HG03025 (cell line): ENCODE measurements around the gene SYS1.

Source experiments
- ATAC-seq: cut with Tn5 transposase; IDR thresholded peaks from one replicate; pipeline ENCODE4 v1.9.1; 2021; ENCODE audit warnings: mild to moderate bottlenecking, moderate library complexity; ENCODE audit not compliant: unreplicated experiment, low FRiP score

Gene SYS1

GRCh38 chr20:45374966-45375365 lies 12.0 kb downstream of the SYS1 start:
- ATAC-seq, result no peak

DNA sequence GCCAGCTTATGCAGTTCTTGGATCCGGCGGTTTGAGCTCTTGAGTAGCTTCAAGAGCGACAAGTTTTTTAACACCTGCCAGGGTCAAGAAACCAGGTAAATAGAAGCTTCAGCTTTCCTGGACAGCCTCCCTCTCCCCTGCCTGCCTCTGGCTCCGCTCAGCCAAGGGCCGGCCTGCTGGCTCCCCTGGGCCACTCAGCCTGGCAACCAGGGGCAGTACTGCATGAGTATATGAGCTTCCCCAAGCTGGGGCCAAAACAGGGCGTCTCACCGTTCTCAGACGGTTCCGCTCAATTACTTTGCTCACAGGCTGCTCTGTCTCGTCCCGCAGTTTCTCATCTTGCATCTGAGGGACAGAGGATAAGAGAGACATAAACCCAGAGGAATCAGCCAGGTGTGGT lies 14.3 kb downstream of the SYS1 start:
- ATAC-seq, result no peak

GRCh38 chr20:45378191-45378590 lies 15.2 kb downstream of the SYS1 start, which contains the start of gene TP53TG5:
Gene TP53TG5 (minus strand): TSS chr20:45378325. CDS start chr20:45378236, 89 bp downstream.
- no peak for ATAC-seq

DNA sequence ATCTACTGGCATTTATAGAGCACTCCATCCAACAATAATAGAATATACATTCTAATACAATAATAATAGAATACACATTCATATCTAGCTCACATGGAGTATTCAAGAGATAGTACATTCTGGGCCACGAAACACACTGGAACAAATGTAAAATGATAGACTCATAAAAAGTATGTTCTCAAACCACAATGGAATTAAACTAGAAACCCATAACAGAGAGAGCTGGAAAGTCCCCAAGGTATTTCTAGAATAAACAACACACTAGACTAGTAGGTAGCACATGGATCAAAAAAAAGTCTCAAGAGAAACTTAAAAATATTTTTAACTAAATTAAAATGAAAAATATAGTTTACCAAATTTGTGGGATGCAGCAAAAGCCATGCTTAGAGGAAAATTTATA lies 24.3 kb downstream of the SYS1 start:
- ATAC-seq, result no peak

DNA sequence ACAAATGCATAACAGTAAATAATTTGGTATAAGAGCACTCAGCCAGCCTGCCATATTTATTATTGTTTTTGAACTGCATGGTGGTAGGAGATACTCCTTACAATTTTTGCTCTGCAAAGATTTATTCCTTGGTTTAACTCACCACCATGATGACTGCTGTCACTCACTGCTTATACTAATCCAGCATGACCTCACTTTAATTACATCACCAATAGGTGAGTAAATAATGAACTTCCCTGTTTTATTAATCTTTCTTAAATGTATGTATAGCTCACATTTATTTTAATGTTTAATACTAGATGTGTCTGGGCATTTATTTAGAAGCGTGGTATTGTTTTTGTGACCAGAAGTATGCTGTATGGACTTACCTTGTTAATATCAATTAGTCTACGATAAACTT lies 28.0 kb downstream of the SYS1 start:
- ATAC-seq, result no peak

DNA sequence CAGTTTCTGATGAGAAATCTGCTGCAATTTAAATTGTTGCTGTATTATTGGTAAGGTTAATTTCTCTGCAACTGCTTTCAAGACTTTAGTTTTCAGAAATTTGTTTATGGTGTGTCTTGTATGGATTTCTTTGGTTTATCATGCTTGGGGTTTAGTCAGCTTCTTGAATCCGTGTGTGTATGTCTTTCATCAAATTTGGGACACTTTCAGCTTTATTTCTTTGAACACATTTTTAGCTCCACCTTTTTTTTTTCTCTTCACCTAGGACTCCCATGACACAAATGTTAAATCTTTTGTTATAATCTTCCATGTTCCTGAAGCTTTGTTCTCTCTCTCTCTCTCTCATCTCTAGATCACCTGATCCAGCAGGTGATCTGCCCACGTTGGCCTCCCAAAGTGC lies 28.6 kb downstream of the SYS1 start:
- ATAC-seq, result no peak

DNA sequence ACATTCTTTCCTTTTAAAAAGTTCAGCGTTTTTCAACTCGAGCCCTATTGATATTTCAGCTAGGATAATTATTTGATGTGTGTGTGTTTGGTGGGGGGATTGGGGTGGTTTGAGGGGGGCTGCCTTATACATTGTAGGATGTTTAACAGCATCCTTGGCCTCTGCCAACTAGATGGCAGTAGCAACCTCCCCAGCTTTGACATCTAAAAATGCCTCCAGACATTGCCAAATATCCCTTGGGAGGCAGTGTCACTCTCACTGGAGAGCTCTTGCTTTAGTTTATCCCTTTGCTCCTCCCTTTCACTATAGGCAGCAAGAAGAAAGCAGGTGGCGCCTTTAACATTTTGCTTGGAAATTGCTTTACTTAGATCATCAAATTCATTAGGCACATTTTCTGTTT lies 29.8 kb downstream of the SYS1 start:
- ATAC-seq, result no peak

GRCh38 chr20:45394221-45395113 lies 31.5 kb downstream of the SYS1 start:
- no peak for ATAC-seq

GRCh38 chr20:45395114-45395415 lies 32.1 kb downstream of the SYS1 start:
- ATAC-seq, result no peak

DNA sequence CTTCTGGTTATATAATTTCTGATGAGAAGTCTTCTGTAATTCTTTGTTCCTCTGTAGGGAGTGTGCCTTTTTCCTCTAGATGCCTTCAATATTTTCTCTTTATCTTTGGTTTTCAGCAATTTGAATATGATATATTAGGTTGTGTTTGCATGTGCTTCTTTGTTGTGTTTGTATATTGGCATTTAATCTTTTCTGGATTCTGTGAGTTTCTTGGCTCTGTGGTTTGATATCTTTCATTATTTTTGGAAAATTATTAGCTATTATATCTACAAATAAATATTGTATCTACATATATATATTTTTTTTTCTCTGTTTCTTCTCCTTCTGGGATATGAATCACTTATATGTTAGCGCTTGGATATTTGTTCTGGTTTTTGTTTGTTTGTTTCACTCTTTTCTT lies 36.1 kb downstream of the SYS1 start:
- ATAC-seq, result no peak

DNA sequence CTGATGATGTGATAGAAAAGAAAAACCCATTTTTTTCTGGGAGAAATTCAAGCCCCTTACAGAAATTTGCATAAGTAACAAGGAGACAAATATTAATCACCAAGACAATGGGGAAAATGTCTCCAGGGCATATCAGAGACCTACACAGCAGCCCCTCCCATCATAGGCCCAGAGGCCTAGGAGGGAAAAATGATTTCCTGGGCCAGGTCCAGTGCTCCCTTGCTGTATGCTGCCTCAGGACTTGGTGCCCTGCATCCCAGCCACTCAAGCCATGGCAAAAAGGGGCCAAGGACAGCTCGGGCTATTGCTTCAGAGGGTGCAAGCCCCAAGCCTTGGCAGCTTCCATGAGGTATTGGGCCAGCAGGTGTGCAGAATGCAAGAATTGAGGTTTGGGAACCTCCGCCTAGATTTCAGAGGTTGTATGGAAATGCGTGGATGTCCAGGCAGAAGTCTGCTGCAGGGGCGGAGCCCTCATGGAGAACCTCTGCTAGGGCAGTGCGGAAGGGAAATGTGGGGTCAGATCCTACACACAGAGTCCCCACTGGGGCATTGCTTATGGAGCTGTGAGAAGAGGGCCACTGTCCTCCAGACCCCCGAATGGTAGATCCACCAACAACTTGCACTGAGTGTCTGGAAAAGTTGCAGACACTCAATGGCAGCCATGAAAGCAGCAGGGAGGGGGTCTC lies 37.5 kb downstream of the SYS1 start:
- ATAC-seq, result no peak

DNA sequence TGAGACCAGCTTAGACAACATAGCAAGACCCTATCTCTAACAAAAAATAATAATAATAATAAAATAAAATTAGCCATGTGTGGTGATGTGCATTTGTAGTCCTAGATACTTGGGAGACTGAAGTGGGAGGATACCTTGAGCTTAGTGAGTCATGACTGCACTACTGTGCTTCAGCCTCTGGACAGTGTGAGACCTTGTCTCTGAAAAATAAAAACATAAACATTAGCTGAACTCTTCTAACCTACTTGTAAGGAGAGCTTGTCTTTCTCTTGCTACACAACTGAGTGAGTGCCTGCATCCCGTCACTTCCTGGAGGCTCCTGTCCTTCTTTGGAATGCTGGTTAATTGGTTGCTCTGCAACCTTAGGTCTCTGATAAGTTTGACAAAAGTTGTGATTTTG lies 40.0 kb downstream of the SYS1 start:
- ATAC-seq, result no peak

DNA sequence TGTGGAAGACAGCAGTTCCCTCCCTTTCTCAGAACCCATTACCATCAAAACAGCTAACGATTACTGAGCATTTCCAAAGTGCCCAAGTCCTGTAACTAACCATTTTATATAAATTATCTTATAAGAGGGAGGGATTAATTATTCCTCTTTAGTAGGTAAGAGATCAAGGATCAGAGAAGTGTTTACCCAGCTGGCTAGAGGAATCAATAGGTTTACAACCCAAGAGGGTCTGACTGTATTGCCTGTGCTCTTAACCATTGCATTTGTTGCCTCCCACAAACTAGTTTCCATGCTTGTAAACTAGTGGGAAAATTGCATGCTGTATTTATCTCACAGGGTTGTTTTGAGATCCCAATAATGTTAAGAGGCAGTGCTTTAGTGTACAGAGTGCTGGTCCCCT lies 41.5 kb downstream of the SYS1 start:
- no peak for ATAC-seq

GRCh38 chr20:45405571-45406259 lies 42.8 kb downstream of the SYS1 start:
- no peak for ATAC-seq

GRCh38 chr20:45406260-45407066 lies 43.5 kb downstream of the SYS1 start:
- no peak for ATAC-seq

- no peak for ATAC-seq
Measured at GRCh38 chr20:45407067-45407745, 44.2 kb downstream of the SYS1 start.

DNA sequence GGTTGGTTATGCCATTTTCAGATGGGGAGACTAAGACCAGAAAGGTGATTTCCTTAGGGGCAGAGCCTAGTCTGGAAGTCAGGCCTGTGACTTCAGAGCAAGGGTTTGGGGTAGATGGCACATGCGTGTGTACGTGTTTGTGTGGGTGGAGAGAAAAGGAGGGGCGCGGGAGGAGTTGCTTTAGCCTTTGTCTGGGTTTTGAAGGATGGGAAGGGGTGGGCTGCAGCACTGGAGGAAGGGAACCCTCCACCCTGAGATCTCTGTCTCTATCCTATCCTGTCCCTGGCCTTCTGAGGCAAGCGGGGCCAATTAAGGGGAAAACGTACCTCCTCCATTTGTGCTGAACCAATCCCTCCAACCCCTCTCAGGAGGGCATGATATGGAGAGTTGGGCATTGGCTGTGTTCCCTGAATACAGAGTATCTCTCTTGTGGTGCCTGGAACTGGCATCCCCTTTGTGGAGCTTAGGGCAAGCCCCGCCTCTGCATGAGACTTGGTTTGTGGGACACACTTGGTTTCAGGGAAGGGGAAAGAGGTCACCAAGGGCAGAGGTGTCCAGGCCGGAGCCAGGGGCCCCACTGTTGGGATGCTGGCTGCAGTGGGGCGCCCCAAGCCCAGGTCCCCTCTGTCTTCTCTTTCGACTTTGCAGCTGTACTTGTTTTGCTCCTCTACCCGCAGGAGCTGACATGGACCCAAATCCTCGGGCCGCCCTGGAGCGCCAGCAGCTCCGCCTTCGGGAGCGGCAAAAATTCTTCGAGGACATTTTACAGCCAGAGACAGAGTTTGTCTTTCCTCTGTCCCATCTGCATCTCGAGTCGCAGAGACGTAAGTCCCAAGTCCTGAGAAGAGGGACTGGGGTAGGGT lies 45.1 kb downstream of the SYS1 start, which contains the start of gene DBNDD2:
TSS of gene DBNDD2 (plus strand) at position 507 of the 863 bp plus-strand sequence. CDS start at position 686, 179 bp downstream.
- no peak for ATAC-seq

GRCh38 chr20:45408646-45409213 lies 45.8 kb downstream of the SYS1 start:
- no peak for ATAC-seq
